DMS153 treated with DMSO at 0.1 percent for 48 hours (cell line): Measurements from ENCODE around the gene MAPT.
"Not testable (repeated sequence)": the region's sequence is repeated elsewhere in the genome, so short reads cannot be mapped to it uniquely, and the experiment has no call there.

Experiments
- DNase-seq: peaks from one replicate; lab custom pipeline; 2025; ENCODE audit not compliant: unreplicated experiment; lab: John Stamatoyannopoulos, UW

Gene MAPT

DNA sequence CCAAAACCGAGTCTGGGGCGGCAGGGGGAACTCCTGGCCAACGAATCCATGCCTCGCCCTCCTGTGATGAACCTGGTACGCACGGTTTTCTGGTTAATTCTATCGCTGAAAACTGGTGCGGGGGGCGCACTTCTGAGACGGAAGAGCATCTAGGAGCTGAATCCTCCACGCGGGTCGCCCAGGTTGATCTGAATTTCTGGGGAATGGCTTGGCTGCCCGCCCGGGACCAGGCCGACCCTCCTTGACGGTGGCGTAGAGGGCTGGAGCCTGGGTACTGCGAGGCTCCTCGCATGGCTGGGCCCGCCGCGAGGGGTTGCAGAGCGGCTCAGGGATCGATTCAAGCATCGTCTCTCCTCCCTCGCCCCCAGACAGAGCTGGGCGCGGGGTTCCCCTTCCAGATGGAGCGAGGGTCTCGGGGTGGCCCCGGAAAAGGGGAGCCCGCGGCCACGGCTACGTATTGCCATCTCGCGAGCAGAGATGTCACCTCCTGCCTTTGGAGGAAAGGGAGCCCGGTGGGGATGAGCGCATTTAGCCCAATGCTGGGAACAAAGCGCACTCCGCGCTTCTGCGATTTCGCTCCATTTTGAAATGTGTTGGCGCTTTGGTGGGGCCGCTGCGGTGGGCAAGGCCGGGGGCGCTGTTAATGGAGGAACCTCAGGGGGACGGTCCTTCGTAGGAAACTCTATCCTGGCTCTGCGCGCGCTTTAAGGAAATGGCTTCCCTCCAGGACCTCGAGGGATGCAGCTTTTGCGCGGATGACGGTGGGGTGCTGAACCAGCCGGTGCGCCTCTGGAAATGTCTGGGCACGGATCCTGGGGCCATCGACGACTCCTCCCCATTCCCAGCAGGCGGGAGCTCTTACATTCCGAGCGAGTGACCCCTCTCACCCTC, 2.7 kb downstream of the MAPT start:
- DNase-seq: no peak

DNA sequence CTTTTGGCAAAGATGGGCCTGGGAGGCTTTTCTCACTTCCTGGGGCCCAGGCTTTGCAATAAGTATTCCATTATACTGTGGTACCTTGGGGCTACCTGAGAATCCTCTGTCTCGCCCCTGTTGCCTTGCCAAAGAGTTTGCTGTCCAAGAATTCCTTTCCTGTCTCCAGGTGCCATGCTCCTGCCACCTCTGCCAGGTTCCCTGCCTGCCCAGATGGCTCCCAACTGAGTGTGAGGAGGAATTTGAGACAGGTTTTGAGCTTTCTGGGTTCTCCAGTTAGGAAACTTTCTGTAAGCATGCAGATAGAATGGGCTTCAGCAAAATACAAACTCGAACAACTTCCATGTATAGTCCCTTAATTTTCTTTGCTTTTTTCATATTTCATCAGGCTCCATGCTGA, 5.8 kb downstream of the MAPT start:
- no peak for DNase-seq

DNA sequence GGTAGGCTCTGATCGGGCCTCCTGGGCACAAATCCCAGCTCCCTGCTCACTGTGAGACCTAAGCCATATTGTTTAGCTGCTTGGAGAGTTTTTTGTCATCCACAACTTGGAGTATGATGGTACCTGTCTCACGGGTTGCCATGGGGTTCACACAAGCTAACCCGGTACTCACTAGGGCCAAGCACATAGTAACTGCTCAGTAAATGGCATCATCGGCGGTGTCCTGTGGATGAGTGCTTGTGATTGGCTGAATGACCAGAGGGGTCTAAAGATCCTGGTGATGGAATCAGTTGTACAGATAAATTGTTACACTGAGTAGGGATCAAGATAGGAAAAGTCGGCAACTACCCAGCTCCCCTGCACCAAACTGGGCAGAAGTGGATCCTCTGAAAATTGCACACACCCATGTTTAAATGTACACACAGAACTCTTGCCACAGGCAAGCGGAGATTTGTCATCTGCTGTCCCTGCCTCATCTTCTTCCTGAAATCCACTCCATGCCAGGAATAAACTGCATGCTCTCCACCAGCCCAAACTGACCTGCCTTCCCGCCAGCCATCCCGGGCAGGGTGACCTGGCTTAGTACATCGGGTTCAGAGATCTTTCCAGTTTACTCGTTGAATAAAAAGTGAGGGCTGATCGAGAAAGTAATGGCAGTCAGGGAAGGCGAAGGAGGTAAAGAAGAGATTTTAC, 6.5 kb downstream of the MAPT start:
- DNase-seq: no peak

DNA sequence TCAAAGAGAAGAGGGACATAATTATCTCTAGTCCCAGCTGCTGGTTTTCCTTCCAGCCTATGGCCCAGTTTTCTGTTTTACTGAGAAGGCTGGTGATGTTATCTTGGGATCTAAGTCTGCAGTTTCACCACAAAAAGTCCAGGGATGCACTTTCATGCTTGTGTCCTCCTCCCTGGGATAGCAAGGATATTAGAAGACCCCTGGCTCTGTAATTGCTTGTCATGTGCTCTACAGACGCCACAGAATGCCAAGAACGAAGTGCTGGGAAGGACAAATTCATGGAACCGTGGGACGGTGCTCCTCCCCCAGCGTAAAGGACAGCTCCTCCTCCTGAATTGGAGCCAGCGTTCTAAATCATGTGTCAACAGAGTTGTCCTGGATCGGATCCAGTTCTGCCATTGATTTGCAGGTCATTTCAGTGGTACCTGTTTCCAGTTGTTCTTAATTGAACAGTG, 8.6 kb downstream of the MAPT start:
- DNase-seq: peak; percentile 51

DNA sequence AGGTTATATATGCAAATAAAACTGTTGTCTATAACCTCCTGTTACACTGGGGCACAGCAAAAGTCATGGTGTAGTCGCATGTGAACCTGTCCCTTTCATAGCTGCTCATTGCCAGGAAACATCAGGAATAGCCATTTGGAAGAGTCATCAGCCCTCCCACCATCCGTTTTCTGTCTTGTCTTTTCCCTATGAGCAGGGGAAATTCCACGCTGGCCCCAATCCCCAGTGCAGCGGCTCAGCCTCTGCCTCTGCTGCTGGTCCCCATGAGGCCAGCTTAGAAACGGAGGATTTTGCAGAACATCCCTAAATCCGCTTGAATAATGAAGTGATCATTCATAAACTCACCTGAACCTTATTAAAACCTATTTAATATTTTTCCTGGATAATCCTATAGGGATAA, 10.5 kb downstream of the MAPT start:
- no peak for DNase-seq

DNA sequence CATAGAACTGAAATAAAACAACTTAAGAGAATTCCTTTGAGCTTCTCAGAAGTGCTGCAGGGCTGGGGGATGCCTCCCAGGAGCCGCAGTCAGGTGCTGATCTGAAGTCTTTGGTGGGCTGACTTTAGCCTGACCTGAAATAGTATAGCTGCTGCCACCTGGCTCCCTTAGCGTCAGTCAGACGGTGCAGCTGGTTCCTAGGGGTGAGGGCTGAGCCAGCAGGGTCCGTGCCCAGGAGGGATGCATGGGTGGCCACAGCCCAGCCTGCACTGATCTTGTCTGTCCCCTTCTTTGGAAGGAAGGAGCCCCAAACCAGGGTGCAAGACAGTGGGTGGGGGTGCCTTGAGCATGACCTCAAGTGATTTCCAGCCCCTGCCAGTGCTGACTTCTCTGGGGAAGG, 11.5 kb downstream of the MAPT start:
- no peak for DNase-seq

DNA sequence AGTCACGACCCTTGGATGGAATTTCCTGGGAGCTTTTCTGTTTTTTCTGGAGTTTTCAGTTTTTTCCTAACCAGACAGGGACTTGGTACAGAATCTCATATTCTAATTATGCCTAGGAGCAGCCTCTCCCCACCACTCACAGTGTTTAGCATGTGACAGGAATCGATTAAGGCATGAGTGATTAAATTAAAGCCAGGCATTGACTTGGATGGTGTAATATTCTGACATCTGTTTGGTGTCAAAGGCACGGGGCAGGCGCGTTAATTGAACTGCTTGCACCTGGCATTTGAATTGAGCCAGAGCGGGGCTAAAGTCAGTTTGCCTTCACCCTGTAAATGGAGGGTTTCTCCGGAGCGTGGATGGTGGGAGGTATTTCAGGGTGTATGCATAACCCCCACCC, 11.9 kb downstream of the MAPT start:
- no peak for DNase-seq

DNA sequence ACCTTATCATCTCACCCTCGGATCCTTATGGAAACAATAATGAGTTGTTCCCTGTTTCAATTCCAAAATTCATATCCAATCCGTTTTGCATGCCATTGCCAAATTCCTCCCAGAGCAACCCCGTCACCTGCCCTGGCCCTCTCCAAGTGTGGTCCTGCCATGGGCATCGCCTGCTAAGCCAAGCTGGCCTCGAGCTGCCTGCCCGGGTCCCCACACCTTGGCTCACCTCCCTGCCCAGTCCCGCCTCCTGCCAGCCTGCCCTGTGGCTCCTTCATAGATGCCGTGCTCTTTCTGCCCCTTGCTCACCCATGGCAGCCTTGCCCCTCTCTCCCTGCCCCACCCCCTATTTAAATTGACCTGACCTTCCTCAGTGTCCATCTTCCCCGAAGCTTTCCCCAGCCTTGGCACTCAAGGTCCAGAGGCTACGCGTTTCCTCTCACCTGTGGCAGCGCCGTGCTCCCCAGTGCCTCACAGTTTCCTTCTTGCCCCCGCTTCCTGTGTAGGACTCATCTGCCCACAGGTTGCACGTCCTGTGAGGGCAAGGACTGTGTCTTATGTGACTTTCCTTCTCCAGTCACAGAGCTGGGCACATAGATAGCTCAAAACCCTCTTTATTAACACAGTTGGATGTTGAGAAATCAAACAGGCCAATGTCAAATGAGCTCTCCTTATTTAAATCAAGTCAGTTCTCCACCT, 12.7 kb downstream of the MAPT start:
- DNase-seq: no peak

DNA sequence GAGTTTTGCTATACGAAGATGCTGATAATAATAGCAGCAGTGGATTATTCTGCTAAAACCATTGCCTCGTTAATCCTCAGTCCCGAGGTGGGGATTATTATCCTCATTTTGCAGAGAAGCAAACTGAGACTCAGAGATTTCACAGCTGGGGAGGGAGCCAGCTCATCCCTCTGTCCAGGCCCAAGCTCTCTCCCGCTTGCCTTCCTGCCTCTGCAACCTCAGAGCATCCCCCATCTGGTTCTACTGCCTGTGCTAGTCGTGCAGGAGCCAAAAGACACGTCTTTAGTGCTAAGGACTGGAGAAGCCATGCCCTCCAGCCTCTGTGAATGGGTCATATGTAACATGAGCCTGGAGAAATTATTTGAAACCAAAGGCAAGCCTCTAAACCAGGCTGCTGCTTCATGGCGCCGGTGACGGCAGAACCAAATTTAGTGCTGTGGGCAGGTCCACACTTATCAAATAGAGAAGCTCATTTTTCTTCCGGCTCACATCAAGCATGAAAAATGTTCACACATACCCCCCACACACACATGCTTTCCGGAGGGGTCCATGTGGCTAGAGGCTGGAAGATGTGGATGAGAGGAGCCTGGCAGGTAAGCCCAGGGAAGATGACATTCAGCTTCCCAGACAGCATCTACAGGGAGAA, 13.5 kb downstream of the MAPT start:
- no peak for DNase-seq

DNA sequence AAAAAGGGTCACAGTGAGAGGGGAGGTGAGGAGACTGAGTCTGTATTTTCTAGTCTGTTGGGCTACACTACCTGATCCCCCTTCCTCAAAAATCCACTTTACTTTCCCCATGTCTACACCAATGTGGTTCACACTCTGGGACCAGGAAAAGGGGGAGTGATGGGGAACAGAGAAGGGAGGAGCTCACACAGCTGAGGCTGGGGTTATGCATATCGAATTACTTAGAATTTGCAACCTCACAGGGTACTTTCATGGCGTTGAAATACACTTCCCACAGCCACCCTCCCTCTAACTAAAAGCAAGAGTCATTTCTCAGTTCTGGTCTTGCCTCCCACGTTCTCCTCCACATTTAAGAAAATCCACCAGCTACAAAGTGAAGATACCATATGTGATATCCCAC, 14.1 kb downstream of the MAPT start:
- no peak for DNase-seq

DNA sequence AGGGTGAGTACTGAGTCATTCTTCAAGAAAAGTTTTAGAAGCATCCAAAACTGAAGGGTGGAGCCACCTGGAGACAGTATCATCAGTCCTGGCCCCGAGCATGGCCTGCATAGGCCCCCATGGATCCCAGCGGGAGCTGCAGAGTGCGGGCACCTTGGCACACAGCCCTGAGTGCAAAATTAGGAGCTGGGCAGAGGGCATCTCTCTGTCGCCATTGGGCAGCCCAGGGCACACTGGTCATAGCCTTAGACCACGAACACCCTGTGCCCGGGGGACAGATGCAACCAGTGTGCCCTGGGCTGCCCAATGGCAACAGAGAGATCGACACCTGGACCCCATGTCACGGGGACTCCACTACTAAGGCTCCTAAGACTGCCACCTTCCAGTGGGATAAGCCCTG, 14.6 kb downstream of the MAPT start:
- no peak for DNase-seq

DNA sequence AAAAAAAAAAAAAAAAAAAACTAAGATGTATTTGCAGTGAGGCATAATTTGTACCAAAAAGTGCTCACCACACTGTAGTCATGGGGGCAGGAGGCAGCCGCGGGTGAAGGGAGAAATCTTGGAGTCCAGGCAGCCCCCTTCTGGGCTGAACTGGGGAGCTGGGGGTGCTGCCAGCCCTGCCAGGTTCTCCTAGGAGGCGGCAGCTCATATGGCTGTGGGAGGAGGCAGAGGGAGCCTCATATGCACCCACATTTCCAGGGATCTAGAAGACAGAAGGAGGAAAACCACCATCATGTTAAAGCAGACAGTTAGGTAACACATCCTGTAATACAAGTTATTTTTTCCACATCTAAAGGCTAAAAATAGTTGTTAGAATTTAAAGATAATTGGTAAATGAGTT, 16.3 kb downstream of the MAPT start:
- DNase-seq: no peak

DNA sequence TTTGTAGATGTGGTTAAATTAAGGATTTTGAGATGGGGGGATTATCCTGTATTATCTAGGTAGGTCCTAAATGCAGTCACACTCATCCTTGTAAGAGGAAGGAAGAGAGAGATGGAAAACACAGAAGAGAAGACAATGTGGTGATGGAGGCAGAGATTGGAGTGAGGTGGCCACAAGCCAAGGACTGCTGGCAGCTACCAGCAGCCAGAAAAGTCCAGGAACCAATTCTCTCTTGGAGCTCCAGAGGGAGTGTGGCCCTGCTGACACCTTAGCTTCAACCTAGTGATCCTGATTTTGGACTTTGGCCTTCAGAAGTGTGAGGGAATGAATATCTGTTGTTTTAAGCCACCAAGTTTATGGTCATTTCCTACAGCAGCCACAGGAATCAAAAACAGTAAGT, 18.0 kb downstream of the MAPT start:
- DNase-seq: no peak

DNA sequence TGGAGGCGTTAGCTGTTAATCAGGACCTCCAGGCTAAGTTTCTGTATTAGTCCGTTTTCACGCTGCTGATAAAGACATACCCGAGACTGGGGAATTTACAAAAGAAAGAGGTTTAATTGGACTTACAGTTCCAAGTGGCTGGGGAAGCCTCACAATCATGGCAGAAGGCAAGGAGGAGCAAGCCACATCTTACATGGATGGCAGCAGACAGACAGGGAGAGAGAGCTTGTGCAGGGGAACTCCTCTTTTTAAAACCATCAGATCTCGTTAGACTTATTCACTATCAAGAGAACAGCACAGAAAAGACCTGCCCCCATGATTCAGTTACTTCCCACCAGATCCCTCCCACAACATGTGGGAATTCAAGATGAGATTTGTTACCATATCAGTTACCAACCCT, 18.7 kb downstream of the MAPT start:
- DNase-seq: not testable (repeated sequence)

DNA sequence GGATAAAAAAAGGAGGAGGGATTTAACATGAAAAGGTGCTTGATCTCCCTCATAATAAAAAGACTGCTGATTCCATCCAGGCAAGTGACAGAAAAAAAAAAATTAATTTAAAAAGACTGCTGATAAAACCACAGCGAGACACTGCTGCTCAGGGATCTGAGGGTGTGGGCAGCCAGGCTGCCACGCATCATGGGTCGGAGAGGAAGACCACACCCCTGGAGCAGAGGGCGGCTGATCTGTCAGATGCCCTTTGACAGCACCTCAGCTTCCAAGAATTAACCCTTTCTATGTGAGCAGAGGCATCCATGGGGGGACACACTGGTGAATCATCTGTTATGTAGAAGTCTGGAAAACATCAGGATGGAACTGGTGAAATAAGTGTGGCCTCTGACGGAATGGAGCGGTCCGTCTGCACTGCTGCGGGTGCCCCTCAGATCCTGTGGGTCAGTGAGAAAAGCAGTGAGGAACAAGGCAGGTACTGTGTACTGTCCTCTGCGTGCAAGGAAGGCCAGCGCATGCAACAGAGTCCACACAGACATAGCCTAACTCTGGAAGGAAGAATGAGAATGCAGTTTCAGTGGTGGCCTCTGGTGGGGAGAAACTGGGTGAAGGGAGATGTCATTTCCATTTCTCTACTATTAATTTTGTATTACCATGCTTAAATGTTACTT, 19.8 kb downstream of the MAPT start:
- DNase-seq: no peak

DNA sequence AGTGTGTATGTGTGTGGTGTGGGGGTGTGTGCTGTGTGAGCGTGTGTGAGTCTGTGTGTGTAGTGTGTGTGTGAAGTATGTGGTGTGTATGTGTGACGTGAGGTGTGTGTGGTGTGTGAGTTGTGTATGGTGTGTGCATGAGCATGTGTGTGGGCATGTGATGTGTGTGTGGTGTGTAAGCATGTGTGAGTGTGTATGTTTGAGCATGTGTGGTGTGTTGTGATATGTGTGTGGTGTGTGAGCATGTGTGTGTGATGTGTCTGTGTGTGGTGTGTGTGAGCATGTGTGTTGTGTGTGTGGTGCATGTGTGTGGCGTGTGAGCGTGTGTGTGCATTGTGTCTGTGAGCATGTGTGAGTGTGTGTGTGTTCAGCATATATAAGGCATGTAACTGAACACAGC, 20.9 kb downstream of the MAPT start:
- no peak for DNase-seq

DNA sequence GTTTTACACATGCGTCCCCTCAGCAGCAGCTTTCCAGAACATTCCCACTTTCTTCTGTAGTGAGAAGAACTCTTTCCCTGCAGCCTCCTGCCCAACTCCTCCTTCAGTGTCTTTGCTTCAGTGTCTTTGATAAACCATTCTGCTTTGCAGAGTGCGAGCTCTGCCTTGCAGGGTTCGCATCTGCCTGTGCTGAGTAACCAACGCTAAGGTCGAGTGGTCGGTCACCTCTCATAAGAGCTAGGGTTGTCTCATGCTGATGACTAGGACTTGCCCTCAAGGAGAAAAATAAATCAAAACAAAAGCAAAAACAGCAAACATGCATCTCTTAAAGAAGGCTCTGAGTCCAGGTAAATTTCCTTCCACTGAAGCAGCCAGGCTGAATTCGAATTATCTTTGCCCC, 22.7 kb downstream of the MAPT start:
- DNase-seq: no peak

DNA sequence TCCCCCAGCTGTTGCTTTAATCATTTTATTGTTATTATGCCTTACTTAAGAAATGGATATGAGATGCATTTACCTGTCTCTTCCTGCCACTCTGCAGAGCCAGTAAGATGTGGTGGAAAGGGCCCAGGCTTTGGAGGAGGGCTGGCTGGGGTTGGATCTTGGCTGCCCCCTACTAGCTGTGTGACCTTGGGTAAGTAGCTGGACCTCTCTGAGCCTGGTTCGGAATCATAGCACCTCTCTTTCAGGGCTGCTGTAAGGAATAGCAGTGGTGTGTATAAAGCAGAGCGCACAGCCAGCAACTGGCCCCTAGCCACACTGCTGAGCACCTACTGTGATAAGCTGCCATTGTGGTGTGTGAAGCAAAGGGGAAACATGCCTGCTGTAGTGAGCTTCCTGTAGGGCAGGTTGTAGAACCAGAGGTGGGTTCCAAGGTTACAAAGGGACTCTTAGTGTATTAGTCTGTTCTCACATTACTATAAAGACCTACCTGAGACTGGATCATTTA, 23.9 kb downstream of the MAPT start:
- DNase-seq: no peak

DNA sequence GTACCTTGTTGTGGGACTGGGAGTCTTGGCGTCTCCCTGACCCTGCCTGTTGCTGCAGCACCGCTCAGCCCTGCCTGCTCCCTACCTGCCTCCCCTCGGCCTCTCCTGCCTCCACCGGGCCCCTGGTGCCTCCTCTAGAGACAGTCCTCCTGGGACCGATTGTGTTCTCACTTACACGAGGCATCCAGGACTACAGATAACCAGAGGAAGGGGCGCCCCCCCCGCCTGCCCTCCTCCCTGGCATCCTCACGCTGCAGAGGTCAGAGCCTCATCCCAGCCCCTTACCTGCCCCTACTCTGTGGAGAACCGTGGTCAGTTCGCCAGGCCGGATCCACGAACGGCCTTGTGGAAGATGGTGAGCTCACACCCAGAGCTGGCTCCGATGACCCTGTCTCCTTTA, 24.8 kb downstream of the MAPT start:
- DNase-seq: no peak

DNA sequence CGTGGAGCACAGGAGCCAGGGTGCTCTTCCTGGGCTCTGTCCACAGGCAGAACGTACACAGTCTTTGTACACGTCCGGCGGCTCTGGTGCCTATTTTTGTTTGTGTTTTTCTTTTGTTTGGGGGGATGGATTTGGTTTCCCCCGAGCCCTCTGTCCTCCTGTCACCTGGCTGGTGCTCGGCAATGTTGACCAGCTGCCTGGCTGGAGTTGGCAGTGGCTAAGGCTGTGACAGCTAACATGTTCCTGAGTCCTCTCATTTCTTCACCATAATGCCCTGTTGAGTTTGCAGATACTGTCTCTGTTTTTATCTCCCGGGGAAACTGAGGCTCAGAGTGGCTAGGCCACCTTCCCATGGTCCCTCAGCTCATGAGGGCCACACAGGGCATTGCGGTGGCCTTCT, 25.7 kb downstream of the MAPT start:
- DNase-seq: no peak
